SK-N-SH treated with all-trans-retinoic acid at 6 μM for 48 hours (cell line): ENCODE measurements around the gene TTLL7.
"Not testable (repeated sequence)": the region's sequence is repeated elsewhere in the genome, so short reads cannot be mapped to it uniquely, and the experiment has no call there.

ENCODE experiments used
- ATAC-seq: fragments of 200-7000 bp; cut with Tn5 transposase; 3 replicates; pipeline ENCODE4 v1.9.1; 2020; ENCODE audit warnings: mild to moderate bottlenecking, moderate library complexity
- ARNTL ChIP-seq: fragments of 450-650 bp; formaldehyde crosslinking; IDR thresholded peaks from 2 replicates; pipeline ENCODE4 v1.5.0; 2020; ENCODE audit warnings: low read depth, mild to moderate bottlenecking, moderate library complexity, borderline replicate concordance
- BACH2 ChIP-seq: fragments of 250-450 bp; sonication (Bioruptor Pico); IDR thresholded peaks from 2 replicates; pipeline ENCODE4 v1.9.0; 2021; ENCODE audit warnings: mild to moderate bottlenecking, borderline replicate concordance
- CREB5 ChIP-seq: fragments of 250-450 bp; sonication (Bioruptor Pico); IDR thresholded peaks from 2 replicates; pipeline ENCODE4 v1.5.1; 2020; ENCODE audit warnings: low read depth, mild to moderate bottlenecking, moderate library complexity
- CSDC2 ChIP-seq: fragments of 250-450 bp; sonication (Bioruptor Pico); IDR thresholded peaks from 2 replicates; pipeline ENCODE4 v1.5.0; 2020; ENCODE audit warnings: mild to moderate bottlenecking, moderate library complexity
- CSRNP3 ChIP-seq: fragments of 250-450 bp; sonication (Bioruptor Pico); IDR thresholded peaks from 2 replicates; pipeline ENCODE4 v1.5.1; 2021; ENCODE audit warnings: mild to moderate bottlenecking, moderate library complexity
- GLIS3 ChIP-seq: fragments of 250-450 bp; sonication (Bioruptor Pico); IDR thresholded peaks from 2 replicates; pipeline ENCODE4 v1.5.0; 2020; ENCODE audit warnings: mild to moderate bottlenecking, moderate library complexity
- ISL1 ChIP-seq: fragments of 250-450 bp; sonication (Bioruptor Pico); IDR thresholded peaks from 2 replicates; pipeline ENCODE4 v2.1.2; 2022; ENCODE audit warnings: mild to moderate bottlenecking, moderate library complexity
- OSR1 ChIP-seq: fragments of 250-450 bp; sonication (Bioruptor Pico); IDR thresholded peaks from 2 replicates; pipeline ENCODE4 v1.8.0; 2022; ENCODE audit warnings: moderate library complexity, mild to moderate bottlenecking, inconsistent platforms
- PPARA ChIP-seq: fragments of 250-450 bp; sonication (Bioruptor Pico); IDR thresholded peaks from 2 replicates; pipeline ENCODE4 v1.5.0; 2020; ENCODE audit warnings: mild to moderate bottlenecking, borderline replicate concordance
- SNAI2 ChIP-seq: fragments of 250-450 bp; sonication (Bioruptor Pico); IDR thresholded peaks from 2 replicates; pipeline ENCODE4 v1.5.0; 2020; ENCODE audit warnings: mild to moderate bottlenecking, moderate library complexity
- TSHZ2 ChIP-seq: fragments of 250-450 bp; sonication (Bioruptor Pico); IDR thresholded peaks from 2 replicates; pipeline ENCODE4 v1.5.0; 2020; ENCODE audit warnings: mild to moderate bottlenecking, moderate library complexity
- ZC3H10 ChIP-seq: fragments of 250-450 bp; sonication (Bioruptor Pico); IDR thresholded peaks from 2 replicates; pipeline ENCODE4 v1.5.1; 2021; ENCODE audit warnings: mild to moderate bottlenecking, moderate library complexity
- ZFP3 ChIP-seq: fragments of 250-450 bp; sonication (Bioruptor Pico); IDR thresholded peaks from 2 replicates; pipeline ENCODE4 v1.5.0; 2020; ENCODE audit warnings: mild to moderate bottlenecking, moderate library complexity
- ZFP30 ChIP-seq: fragments of 450-650 bp; formaldehyde crosslinking; IDR thresholded peaks from 2 replicates; pipeline ENCODE4 v1.5.0; 2022; ENCODE audit warnings: mild to moderate bottlenecking, moderate library complexity
- ZNF70 ChIP-seq: fragments of 450-650 bp; formaldehyde crosslinking; IDR thresholded peaks from 2 replicates; pipeline ENCODE4 v1.5.0; 2020; ENCODE audit warnings: mild to moderate bottlenecking, moderate library complexity
- TF ChIP-seq, protein P1 (sequence below): fragments of 250-450 bp; sonication (Bioruptor Pico); IDR thresholded peaks from 2 replicates; pipeline ENCODE4 v1.8.0; 2021; ENCODE audit warnings: low read depth, mild to moderate bottlenecking, moderate library complexity, borderline replicate concordance

TTLL7 gene

GRCh38 chr1:83919872-83920271, 79.1 kb downstream of the TTLL7 start:
- no peak for TF ChIP-seq BACH2 (CRISPR knock-in tag)
- TF ChIP-seq CREB5 (CRISPR knock-in tag): no peak
- no peak for TF ChIP-seq ZFP3
- TF ChIP-seq CSRNP3 (CRISPR knock-in tag): no peak
- no peak for TF ChIP-seq ARNTL (CRISPR knock-in tag)
- TF ChIP-seq TSHZ2: no peak
- TF ChIP-seq GLIS3 (CRISPR knock-in tag): no peak
- ATAC-seq: no peak

GRCh38 chr1:83918688-83919285, 80.1 kb downstream of the TTLL7 start:
- no peak for ATAC-seq
- TF ChIP-seq BACH2 (CRISPR knock-in tag): no peak
- TF ChIP-seq, all 23 proteins: peak for 0

DNA sequence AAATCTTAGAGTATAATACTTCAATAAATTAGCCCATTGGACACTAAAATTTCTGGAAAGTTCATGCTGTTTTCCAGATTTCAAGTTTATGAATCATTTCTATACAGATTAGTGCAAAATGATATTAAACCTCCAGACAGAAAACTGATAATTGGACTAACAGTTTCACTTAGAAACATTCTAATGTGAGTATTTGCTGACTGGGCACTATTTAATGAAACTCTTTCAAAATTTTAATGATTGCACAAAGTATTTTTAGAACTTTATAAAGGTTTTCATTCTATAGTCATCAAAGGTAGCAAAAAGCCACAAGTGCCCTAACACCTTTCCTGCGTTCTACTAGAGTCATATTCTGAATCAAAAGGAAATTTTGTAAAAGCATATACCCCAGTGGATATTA, 81.0 kb downstream of the TTLL7 start:
- TF ChIP-seq ZNF70 (CRISPR knock-in tag): no peak
- no peak for ATAC-seq

GRCh38 chr1:83916094-83916493, 82.8 kb downstream of the TTLL7 start:
- ATAC-seq: not testable (repeated sequence)

- ATAC-seq: no peak
- no peak for TF ChIP-seq CREB5 (CRISPR knock-in tag)
- no peak for TF ChIP-seq ZFP3
- no peak for TF ChIP-seq CSDC2
- no peak for TF ChIP-seq GLIS3 (CRISPR knock-in tag)
- TF ChIP-seq ZC3H10: no peak
- TF ChIP-seq PPARA: no peak
- TF ChIP-seq TSHZ2: no peak
- TF ChIP-seq SNAI2 (CRISPR knock-in tag): no peak
- TF ChIP-seq CSRNP3 (CRISPR knock-in tag): no peak
- TF ChIP-seq, protein P1, sequence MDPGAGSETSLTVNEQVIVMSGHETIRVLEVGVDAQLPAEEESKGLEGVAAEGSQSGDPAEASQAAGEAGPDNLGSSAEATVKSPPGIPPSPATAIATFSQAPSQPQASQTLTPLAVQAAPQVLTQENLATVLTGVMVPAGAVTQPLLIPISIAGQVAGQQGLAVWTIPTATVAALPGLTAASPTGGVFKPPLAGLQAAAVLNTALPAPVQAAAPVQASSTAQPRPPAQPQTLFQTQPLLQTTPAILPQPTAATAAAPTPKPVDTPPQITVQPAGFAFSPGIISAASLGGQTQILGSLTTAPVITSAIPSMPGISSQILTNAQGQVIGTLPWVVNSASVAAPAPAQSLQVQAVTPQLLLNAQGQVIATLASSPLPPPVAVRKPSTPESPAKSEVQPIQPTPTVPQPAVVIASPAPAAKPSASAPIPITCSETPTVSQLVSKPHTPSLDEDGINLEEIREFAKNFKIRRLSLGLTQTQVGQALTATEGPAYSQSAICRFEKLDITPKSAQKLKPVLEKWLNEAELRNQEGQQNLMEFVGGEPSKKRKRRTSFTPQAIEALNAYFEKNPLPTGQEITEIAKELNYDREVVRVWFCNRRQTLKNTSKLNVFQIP (CRISPR knock-in tag): no peak
- TF ChIP-seq ISL1 (CRISPR knock-in tag): no peak
- no peak for TF ChIP-seq OSR1 (CRISPR knock-in tag)
- no peak for TF ChIP-seq BACH2 (CRISPR knock-in tag)
- no peak for TF ChIP-seq ZFP30 (CRISPR knock-in tag)
Observed at GRCh38 chr1:83912876-83913275, 86.1 kb downstream of the TTLL7 start.
